ENCODE measurements around the gene EZR.

DNA sequence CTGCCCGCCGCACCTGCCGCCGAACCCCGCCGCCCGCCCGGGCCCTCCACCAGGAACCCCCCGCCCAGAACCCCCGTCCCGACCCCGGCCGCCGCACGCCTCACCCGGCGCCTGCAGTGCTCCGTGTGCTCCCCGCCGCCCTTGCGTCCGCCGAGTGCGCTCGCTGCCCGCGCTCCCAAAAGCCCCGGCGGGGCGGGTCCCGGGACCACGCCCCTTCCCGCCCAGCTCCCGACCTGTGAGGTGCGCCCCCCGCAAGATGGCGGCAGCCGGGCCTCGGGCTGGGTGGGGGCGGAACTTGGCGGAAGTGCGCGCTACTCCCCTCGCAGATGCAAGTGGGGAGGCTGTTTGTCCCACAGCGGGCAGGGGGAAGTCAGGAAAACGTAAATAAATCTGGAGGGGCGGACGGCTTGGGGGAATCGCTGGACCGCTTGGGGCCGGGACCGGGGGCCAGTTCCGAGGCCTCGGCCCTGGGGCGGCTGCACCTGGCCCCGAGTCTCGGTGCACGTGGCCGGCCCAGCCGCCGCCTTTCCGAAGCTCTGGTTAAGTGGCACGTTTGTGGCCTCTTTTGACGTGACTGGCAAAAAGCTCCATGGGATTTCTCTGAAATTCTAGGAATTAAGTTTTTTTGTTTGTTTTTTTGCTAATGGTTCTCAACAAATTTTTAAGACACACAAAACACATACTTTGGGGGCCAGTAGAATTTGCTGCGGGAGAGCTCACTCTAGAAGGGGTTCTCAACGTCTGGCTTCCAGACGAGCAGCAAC is at the start of gene EZR:
- TF ChIP-seq POLR2AphosphoS5 (IDR thresholded peaks at IDR 0.05), result peak; percentile 47
- peak; percentile 71 to 73 for TF ChIP-seq POLR2A (IDR thresholded peaks at IDR 0.05)
- TF ChIP-seq, protein P1, sequence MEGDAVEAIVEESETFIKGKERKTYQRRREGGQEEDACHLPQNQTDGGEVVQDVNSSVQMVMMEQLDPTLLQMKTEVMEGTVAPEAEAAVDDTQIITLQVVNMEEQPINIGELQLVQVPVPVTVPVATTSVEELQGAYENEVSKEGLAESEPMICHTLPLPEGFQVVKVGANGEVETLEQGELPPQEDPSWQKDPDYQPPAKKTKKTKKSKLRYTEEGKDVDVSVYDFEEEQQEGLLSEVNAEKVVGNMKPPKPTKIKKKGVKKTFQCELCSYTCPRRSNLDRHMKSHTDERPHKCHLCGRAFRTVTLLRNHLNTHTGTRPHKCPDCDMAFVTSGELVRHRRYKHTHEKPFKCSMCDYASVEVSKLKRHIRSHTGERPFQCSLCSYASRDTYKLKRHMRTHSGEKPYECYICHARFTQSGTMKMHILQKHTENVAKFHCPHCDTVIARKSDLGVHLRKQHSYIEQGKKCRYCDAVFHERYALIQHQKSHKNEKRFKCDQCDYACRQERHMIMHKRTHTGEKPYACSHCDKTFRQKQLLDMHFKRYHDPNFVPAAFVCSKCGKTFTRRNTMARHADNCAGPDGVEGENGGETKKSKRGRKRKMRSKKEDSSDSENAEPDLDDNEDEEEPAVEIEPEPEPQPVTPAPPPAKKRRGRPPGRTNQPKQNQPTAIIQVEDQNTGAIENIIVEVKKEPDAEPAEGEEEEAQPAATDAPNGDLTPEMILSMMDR (IDR thresholded peaks at IDR 0.05), result peak in 2 of 4 experiments; percentile 14 to 30
- TF ChIP-seq EP300 (IDR thresholded peaks at IDR 0.05), result no peak
